ENCODE data around the gene GPR143.
"Not testable (repeated sequence)": the region's sequence is repeated elsewhere in the genome, so short reads cannot be mapped to it uniquely, and the experiment has no call there.

GPR143 gene

GRCh38 chrX:9765737-9766097 lies at the start of gene GPR143:
GPR143 (minus strand) TSS chrX:9765847; CDS start chrX:9765817, 30 bp downstream.
- no peak for TF ChIP-seq CTCF (IDR thresholded peaks at IDR 0.05; ENCODE audit: low read depth, low read length)
- TF ChIP-seq MYC (IDR thresholded peaks at IDR 0.05; ENCODE audit: low read depth, low read length): no peak
- no peak for TF ChIP-seq MAX (IDR thresholded peaks at IDR 0.05; ENCODE audit: low read depth, low read length)
- no peak for TF ChIP-seq POLR2A (IDR thresholded peaks at IDR 0.05; ENCODE audit: extremely low read depth, insufficient read length)
- no peak within 1 kb of the TSS for H3K4me3 ChIP-seq (ENCODE audit: low read depth, low read length)
- DNase-seq (ENCODE audit: low read depth): no peak

- H3K4me3 ChIP-seq (ENCODE audit: low read depth, low read length); DNase-seq (ENCODE audit: low read depth): not testable (repeated sequence)
Measured at GRCh38 chrX:9811086-9811485, 45.4 kb upstream of the GPR143 start.

- DNase-seq (ENCODE audit: low read depth); H3K4me3 ChIP-seq (ENCODE audit: low read depth, low read length): not testable (repeated sequence)
Measured at GRCh38 chrX:9809876-9810275, 44.2 kb upstream of the GPR143 start.

- DNase-seq (ENCODE audit: low read depth): no peak
- TF ChIP-seq MYC (IDR thresholded peaks at IDR 0.05; ENCODE audit: low read depth, low read length): no peak
- TF ChIP-seq MAX (IDR thresholded peaks at IDR 0.05; ENCODE audit: low read depth, low read length): no peak
- no peak for TF ChIP-seq CTCF (IDR thresholded peaks at IDR 0.05; ENCODE audit: low read depth, low read length)
- no peak for TF ChIP-seq POLR2A (IDR thresholded peaks at IDR 0.05; ENCODE audit: extremely low read depth, insufficient read length)
- no peak overlapping the region for H3K4me3 ChIP-seq (ENCODE audit: low read depth, low read length)
Measured at GRCh38 chrX:9807355-9808182, 41.9 kb upstream of the GPR143 start.

GRCh38 chrX:9805956-9806355 lies 40.3 kb upstream of the GPR143 start:
- TF ChIP-seq POLR2A (IDR thresholded peaks at IDR 0.05; ENCODE audit: extremely low read depth, insufficient read length) (no peak), MAX (IDR thresholded peaks at IDR 0.05; ENCODE audit: low read depth, low read length) (no peak), MYC (IDR thresholded peaks at IDR 0.05; ENCODE audit: low read depth, low read length) (no peak), CTCF (IDR thresholded peaks at IDR 0.05; ENCODE audit: low read depth, low read length) (no peak)
- H3K4me3 ChIP-seq (ENCODE audit: low read depth, low read length): no peak overlapping the region
- DNase-seq (ENCODE audit: low read depth): peak; percentile 8

GRCh38 chrX:9804444-9804843 lies 38.8 kb upstream of the GPR143 start:
- H3K4me3 ChIP-seq (ENCODE audit: low read depth, low read length): no peak overlapping the region
- TF ChIP-seq MYC (IDR thresholded peaks at IDR 0.05; ENCODE audit: low read depth, low read length) (no peak), CTCF (IDR thresholded peaks at IDR 0.05; ENCODE audit: low read depth, low read length) (no peak), MAX (IDR thresholded peaks at IDR 0.05; ENCODE audit: low read depth, low read length) (no peak), POLR2A (IDR thresholded peaks at IDR 0.05; ENCODE audit: extremely low read depth, insufficient read length) (no peak)

GRCh38 chrX:9802737-9803136 lies 37.1 kb upstream of the GPR143 start:
- TF ChIP-seq POLR2A (IDR thresholded peaks at IDR 0.05; ENCODE audit: extremely low read depth, insufficient read length) (no peak), MYC (IDR thresholded peaks at IDR 0.05; ENCODE audit: low read depth, low read length) (no peak), CTCF (IDR thresholded peaks at IDR 0.05; ENCODE audit: low read depth, low read length) (no peak), MAX (IDR thresholded peaks at IDR 0.05; ENCODE audit: low read depth, low read length) (no peak)
- no peak overlapping the region for H3K4me3 ChIP-seq (ENCODE audit: low read depth, low read length)
- DNase-seq (ENCODE audit: low read depth): no peak

More at GRCh38 chrX:9804444-9804843, 38.8 kb upstream of the GPR143 start:
- DNase-seq (ENCODE audit: low read depth): no peak

All from NB4 (cell line).